C4-2B (cell line): Measurements from ENCODE around the gene ITIH4.

Experiments used
- H3K27ac ChIP-seq: fragments of 450-650 bp; 2 replicates; pipeline ENCODE4 v1.5.1; 2017
- ZFX ChIP-seq: fragments of 450-650 bp; IDR thresholded peaks from 2 replicates; pipeline ENCODE4 v1.6.1; 2017
- TF ChIP-seq, protein P1 (sequence below): fragments of 450-650 bp; conservative IDR thresholded peaks from 2 replicates; pipeline ENCODE4 v1.5.1; 2017; ENCODE audit warnings: mild to moderate bottlenecking

ITIH4 gene

DNA sequence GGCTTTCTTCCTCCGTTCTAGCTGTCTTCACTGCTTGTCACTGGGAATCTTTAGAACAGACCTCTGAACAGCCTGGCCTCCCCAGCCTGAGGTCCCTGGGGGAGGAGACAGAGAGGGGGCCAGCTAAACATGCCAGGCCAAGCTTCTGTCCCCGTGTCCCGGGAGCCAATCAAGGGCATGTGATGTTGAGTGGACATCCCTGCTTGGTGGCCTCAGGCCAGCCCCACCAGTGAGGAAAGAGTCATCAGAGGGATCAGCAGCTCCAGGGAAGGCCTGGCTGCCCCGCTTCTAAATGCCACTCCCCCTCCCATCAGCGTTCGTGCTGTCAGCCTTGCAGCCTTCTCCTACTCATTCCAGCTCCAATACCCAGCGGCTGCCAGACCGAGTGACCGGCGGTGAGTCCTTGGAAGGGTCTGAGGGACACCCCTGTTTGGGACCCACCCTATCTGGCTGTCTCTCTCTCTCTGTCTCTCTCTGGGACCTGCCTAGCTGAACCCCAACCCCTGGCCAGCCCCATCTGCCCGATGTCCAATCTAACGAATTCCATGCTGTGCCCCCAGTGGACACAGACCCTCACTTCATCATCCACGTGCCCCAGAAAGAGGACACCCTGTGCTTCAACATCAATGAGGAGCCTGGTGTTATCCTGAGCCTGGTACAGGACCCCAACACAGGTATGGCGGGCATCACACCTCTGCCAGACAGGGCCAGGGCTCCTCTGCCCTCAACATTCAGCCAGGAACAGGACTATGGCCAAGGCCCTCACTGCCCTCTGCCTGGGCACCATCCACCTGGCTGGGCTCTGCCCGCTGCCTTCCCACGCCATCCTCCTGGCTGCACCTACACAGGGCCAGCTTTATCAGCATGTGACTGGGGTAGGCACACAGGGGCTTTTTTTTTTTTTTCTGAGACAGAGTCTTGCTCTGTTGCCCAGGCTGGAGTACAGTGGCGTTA, 42.5 kb downstream of the ITIH4 start:
- no peak overlapping the region for H3K27ac ChIP-seq
- no peak for TF ChIP-seq ZFX
- TF ChIP-seq, protein P1, sequence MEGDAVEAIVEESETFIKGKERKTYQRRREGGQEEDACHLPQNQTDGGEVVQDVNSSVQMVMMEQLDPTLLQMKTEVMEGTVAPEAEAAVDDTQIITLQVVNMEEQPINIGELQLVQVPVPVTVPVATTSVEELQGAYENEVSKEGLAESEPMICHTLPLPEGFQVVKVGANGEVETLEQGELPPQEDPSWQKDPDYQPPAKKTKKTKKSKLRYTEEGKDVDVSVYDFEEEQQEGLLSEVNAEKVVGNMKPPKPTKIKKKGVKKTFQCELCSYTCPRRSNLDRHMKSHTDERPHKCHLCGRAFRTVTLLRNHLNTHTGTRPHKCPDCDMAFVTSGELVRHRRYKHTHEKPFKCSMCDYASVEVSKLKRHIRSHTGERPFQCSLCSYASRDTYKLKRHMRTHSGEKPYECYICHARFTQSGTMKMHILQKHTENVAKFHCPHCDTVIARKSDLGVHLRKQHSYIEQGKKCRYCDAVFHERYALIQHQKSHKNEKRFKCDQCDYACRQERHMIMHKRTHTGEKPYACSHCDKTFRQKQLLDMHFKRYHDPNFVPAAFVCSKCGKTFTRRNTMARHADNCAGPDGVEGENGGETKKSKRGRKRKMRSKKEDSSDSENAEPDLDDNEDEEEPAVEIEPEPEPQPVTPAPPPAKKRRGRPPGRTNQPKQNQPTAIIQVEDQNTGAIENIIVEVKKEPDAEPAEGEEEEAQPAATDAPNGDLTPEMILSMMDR = no peak

DNA sequence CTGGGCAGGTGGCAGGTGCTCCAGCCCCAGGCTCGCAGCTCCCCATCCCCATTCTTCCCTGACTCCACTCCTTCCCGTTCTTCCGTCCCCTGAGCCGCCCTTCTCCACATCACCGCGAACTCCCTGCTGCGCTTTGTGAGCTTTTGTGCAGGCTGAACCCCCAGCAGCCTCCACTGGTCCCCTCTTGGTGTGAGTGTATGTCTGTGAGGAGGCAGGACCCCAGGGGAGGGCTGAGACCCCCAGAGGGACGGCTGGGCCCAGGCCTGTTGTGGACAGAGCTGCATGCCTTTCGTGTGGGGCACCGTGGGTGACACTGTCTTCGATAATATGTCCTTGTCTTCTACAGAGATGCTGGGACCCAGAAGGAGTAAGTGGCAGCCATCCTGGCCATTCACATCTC, 43.2 kb downstream of the ITIH4 start:
- H3K27ac ChIP-seq = no peak overlapping the region
- TF ChIP-seq ZFX = no peak
- TF ChIP-seq, protein P1 = no peak

DNA sequence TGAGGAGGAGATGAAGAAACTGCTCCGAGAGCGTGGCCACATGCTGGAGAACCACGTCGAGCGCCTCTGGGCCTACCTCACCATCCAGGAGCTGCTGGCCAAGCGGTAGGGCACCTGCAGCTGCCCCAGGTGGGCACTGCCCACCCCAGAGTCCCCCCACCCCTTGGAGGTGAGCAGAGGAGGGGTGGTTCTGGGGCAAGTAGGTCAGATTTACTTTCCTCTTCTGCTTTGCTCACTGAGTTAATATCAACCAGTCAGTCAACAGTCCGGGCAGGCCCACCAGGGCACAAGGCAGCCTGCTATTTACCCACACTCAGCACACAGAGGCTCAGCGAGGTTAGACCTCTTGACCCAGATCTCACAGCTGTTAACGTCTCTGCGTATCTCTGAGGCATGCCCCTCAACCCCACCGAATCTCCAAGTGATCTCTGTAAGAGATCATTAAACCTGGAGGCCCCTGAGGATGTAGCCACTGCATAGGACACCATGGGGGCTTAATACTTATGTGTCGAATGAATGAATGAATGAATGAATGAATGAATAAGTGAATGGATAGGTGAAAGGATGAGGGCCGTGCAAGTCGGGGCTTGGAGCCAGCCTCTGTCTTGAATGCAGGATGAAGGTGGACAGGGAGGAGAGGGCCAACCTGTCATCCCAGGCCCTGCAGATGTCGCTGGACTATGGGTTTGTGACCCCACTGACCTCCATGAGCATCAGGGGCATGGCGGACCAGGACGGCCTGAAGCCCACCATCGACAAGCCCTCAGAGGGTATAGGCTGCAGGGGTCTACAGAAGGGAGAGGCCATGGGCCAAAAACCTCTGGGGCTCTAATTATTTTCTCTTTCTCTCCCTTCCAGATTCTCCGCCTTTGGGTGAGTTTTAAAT, 43.9 kb downstream of the ITIH4 start:
- no peak for TF ChIP-seq ZFX
- TF ChIP-seq, protein P1 = no peak
- H3K27ac ChIP-seq = no peak overlapping the region

DNA sequence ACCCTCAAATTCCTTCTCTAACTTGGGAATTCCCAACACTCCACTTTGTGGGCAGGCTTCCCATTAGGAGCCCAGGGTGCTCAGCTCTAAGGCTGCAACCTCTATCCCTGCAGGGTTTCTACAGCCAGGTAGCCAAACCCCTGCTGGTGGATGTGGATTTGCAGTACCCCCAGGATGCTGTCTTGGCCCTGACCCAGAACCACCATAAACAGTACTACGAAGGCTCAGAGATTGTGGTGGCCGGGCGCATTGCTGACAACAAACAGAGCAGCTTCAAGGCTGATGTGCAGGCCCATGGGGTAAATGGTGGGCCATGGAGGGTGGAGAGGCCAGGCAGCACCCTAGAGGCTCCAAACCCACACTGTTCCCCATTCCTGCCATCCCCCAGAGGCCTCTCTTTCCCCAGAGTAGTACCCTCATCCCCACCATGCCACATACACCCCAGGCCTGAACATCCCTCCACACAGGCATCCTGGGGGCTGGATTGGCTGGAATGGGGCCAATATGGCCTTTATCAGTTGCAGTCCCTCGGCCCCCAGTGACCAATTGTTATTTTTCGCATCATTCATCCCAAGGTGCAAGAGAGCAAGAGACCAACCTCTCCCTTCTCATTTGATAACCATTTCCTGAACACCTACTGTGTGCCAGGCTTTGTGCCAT, 45.4 kb downstream of the ITIH4 start:
- no peak overlapping the region for H3K27ac ChIP-seq

DNA sequence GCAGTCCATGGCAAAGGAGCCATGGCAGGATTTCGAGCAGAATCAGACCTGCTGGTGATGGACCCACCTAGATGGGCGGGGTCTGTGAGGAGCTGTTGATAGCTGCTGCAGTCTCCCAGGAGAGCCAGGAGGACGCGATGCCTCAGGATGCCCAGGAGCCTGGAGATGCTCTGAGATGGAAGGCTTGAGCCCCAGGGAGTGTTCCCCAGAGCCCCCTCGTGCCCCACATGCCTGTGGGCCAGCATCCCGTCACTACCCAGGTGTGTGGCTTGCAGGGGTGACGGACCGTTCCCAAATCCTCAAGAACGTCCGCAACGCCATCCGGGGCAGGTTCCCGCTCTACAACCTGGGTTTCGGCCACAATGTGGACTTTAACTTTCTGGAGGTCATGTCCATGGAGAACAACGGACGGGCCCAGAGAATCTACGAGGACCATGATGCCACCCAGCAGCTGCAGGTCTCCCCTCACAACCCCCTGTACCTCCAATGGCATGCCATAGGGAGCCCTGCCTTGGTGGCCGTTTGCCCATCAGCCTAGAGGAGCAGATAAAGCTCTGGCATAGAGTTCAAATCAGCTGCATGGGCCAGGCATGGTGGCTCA, 46.4 kb downstream of the ITIH4 start:
- H3K27ac ChIP-seq = no peak overlapping the region
- TF ChIP-seq, protein P1 = no peak
- TF ChIP-seq ZFX = no peak

More for the DNA sequence above, 45.4 kb downstream of the ITIH4 start:
- no peak for TF ChIP-seq ZFX
- TF ChIP-seq, protein P1 = no peak

DNA sequence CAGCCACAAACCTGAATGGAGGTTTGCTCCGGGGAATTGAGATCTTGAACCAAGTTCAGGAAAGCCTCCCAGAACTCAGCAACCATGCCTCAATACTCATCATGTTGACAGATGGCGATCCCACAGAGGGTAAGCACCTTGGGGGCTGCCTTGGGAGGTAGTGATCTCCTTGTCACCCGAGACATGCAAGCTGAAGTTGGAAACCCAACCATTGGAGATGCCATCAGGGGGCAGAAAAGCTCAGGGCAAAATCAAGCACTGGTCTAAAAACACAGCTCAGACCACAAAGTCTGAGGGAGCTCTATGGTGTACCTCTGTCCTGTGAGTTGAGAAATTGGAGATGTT, 47.3 kb downstream of the ITIH4 start:
- TF ChIP-seq, protein P1 = no peak
- no peak for TF ChIP-seq ZFX

More for the DNA sequence above, 47.3 kb downstream of the ITIH4 start:
- no peak overlapping the region for H3K27ac ChIP-seq
